Tibial nerve (tissue), 4 donors: ENCODE data around the gene C2orf92. TPM values are rescaled to one million over a fixed set of nuclear protein-coding genes. Genes with fewer than 3 reads are reported as not detected.

Source experiments
- DNase-seq, 2 donors: peaks; one replicate each; pipeline ENCODE4 v3.0.0-alpha.2; 2019; ENCODE audit warnings: low spot score in 2 of 2
- H3K27ac ChIP-seq, 4 donors: fragments of 200-600 bp; sonication (generic) in 3 of 4; one replicate each; pipeline ENCODE4 v1.5.1; 2017 to 2019; ENCODE audit warnings: mild to moderate bottlenecking in 1 of 4
- H3K27me3 ChIP-seq, 2 donors: fragments of 200-600 bp; sonication (generic) in 1 of 2; one replicate each; pipeline versions ENCODE4 v1.5.1 to v1.6.0; 2017 to 2019
- H3K36me3 ChIP-seq, 3 donors: fragments of 200-600 bp; sonication (generic); one replicate each; pipeline ENCODE4 v1.5.1; 2018 to 2019
- H3K4me1 ChIP-seq, 4 donors: fragments of 200-600 bp; sonication (generic) in 3 of 4; one replicate each; pipeline ENCODE4 v1.5.1; 2017 to 2019
- H3K4me3 ChIP-seq, 4 donors: fragments of 200-600 bp; sonication (generic) in 3 of 4; one replicate each; pipeline ENCODE4 v1.5.1; 2017 to 2019; ENCODE audit warnings: mild to moderate bottlenecking in 1 of 4, moderate library complexity in 1 of 4
- H3K9me3 ChIP-seq, 4 donors: fragments of 200-600 bp; sonication (generic) in 3 of 4; one replicate each; pipeline ENCODE4 v1.5.1; 2017 to 2019
- CTCF ChIP-seq, 5 experiments: fragments of 200-600 bp in 3 of 5; fragments of 450-650 bp in 2 of 5; sonication (generic) in 3 of 5; IDR thresholded peaks; one replicate each; pipeline ENCODE4 v1.5.1; 2016 to 2019; ENCODE audit warnings: antibody characterized with exemption in 5 of 5, mild to moderate bottlenecking in 3 of 5, moderate library complexity in 2 of 5
- EP300 ChIP-seq, 2 donors: sonication (generic); formaldehyde crosslinking; IDR thresholded peaks; one replicate each; pipeline ENCODE4 v1.6.1; 2017; ENCODE audit warnings: antibody characterized with exemption in 2 of 2, mild to moderate bottlenecking in 1 of 2
- POLR2A ChIP-seq, 2 donors: fragments of 450-650 bp; IDR thresholded peaks; one replicate each; pipeline ENCODE4 v1.6.1; 2017; ENCODE audit warnings: antibody characterized with exemption in 2 of 2, mild to moderate bottlenecking in 2 of 2, moderate library complexity in 2 of 2
- WGBS, 2 donors: methylation state at CpG; one replicate each; pipeline ENCODE4 v1.1.5; 2018; 5-methylcytosine and 5-hydroxymethylcytosine counted together
- total RNA-seq, 4 donors: library from RNA; depleted of rRNA; stranded (reverse); fragments of >200 nt; gene quantifications; one replicate each; pipeline ENCODE4 v1.1.0, GENCODE V29; 2016

Gene C2orf92
- total RNA-seq, 4 donors from 2014 or later: 4.5 to 65.1 (median 11.6) TPM

GRCh38 chr2:97719362-97720155, 50.0 kb downstream of the C2orf92 start:
- TF ChIP-seq POLR2A (IDR thresholded peaks at IDR 0.05): no peak
- TF ChIP-seq CTCF (IDR thresholded peaks at IDR 0.05): no peak
- TF ChIP-seq EP300 (IDR thresholded peaks at IDR 0.05): no peak
- H3K27me3 ChIP-seq: no peaks in the 10 kb centered on the region
- DNase-seq: no peak
- no peaks in the 10 kb centered on the region for H3K36me3 ChIP-seq
- no peaks in the 10 kb centered on the region for H3K4me1 ChIP-seq
- H3K27ac ChIP-seq: no peak overlapping the region
- peaks cover 0 to 5% (median 0%) of the 10 kb centered on the region in 4 donors for H3K9me3 ChIP-seq
- 95% methylated on average over 16 of the region's 16 CpGs for WGBS, 2 donors
- H3K4me3 ChIP-seq: no peak overlapping the region

DNA sequence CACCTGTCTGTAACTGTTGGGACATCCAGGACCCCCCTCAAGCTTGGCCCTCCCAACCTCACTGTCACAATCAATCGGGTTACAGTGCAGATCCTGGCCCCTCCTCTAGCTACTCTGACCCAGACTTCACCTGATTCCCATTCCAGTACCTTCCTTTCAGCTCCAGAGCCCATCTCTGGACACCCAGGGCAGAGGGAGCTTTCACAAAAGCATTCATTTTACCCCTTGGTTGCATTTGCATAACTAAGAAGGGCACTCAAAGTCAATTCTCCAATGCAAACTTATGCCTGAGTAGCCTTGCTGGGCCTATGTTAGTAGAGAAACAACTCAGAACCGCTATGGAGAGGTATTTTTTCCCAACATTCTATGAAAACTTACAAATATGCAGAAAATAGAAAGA, 51.2 kb downstream of the C2orf92 start:
- no peak for DNase-seq
- Histone ChIP-seq H3K36me3 (no peaks in the 10 kb centered on the region), H3K4me3 (no peak overlapping the region), H3K4me1 (no peaks in the 10 kb centered on the region), H3K9me3 (peaks cover 0 to 5% (median 0%) of the 10 kb centered on the region in 4 donors), H3K27ac (no peak overlapping the region), H3K27me3 (no peaks in the 10 kb centered on the region)
- no peak for TF ChIP-seq POLR2A (IDR thresholded peaks at IDR 0.05)
- no peak for TF ChIP-seq EP300 (IDR thresholded peaks at IDR 0.05)
- TF ChIP-seq CTCF (IDR thresholded peaks at IDR 0.05): no peak
- 50 to 68% methylated on average over 2 of the region's 2 CpGs for WGBS, 2 donors

GRCh38 chr2:97722227-97722626, 52.7 kb downstream of the C2orf92 start:
- Histone ChIP-seq H3K27me3 (no peaks in the 10 kb centered on the region), H3K27ac (no peak overlapping the region), H3K4me1 (no peaks in the 10 kb centered on the region), H3K9me3 (peaks cover 0 to 13% (median 0%) of the 10 kb centered on the region in 4 donors), H3K36me3 (no peaks in the 10 kb centered on the region), H3K4me3 (no peak overlapping the region)
- no peak for DNase-seq
- TF ChIP-seq CTCF (IDR thresholded peaks at IDR 0.05) (no peak), EP300 (IDR thresholded peaks at IDR 0.05) (no peak), POLR2A (IDR thresholded peaks at IDR 0.05) (no peak)
- WGBS, 2 donors: 87 to 90% methylated on average over 6 of the region's 6 CpGs

- Histone ChIP-seq H3K27ac (no peak overlapping the region), H3K9me3 (peaks cover 0 to 13% (median 0%) of the 10 kb centered on the region in 4 donors), H3K27me3 (no peaks in the 10 kb centered on the region), H3K4me1 (no peaks in the 10 kb centered on the region), H3K4me3 (no peak overlapping the region), H3K36me3 (no peaks in the 10 kb centered on the region)
- no peak for DNase-seq
- 75 to 87% methylated on average over 33 to 37 of the region's 37 CpGs for WGBS, 2 donors
- TF ChIP-seq EP300 (IDR thresholded peaks at IDR 0.05) (no peak), CTCF (IDR thresholded peaks at IDR 0.05) (no peak), POLR2A (IDR thresholded peaks at IDR 0.05) (no peak)
These were observed 53.9 kb downstream of the C2orf92 start for GRCh38 chr2:97723156-97724072.

DNA sequence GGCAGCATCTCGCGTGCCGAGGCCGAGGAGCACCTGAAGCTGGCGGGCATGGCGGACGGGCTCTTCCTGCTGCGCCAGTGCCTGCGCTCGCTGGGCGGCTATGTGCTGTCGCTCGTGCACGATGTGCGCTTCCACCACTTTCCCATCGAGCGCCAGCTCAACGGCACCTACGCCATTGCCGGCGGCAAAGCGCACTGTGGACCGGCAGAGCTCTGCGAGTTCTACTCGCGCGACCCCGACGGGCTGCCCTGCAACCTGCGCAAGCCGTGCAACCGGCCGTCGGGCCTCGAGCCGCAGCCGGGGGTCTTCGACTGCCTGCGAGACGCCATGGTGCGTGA, 54.5 kb downstream of the C2orf92 start:
- WGBS, 2 donors: 49 to 55% methylated on average over 30 to 37 of the region's 41 CpGs
- no peak for DNase-seq
- peaks cover 0 to 16% (median 0%) of the 10 kb centered on the region in 4 donors for H3K9me3 ChIP-seq
- no peak overlapping the region for H3K27ac ChIP-seq
- no peaks in the 10 kb centered on the region for H3K36me3 ChIP-seq
- TF ChIP-seq POLR2A (IDR thresholded peaks at IDR 0.05) (no peak), EP300 (IDR thresholded peaks at IDR 0.05) (no peak)
- H3K27me3 ChIP-seq: no peaks in the 10 kb centered on the region
- H3K4me1 ChIP-seq: no peaks in the 10 kb centered on the region
- H3K4me3 ChIP-seq: no peak overlapping the region
